ENCODE data around the gene TGFB3. TPM values are rescaled to one million over a fixed set of nuclear protein-coding genes. Genes with fewer than 3 reads are reported as not detected.

The TGFB3 gene
- total and polyA plus RNA-seq, 2 of the 13 experiments (the other 11 are each of a cell fraction or from before 2014, with no cell fraction given), result 1.4 to 2.5 TPM

GRCh38 chr14:75996488-75996887 lies 14.7 kb upstream of the TGFB3 start:
- Histone ChIP-seq H3K9ac (ENCODE audit: insufficient read depth, low read depth, low read length) (no peak overlapping the region), H3K4me2 (ENCODE audit: low read depth, low read length) (no peak overlapping the region), H4K20me1 (ENCODE audit: insufficient read depth, low read length) (no peaks in the 10 kb centered on the region), H3K36me3 (replicated peaks in 1 of 2; ENCODE audit: control insufficient read depth in 1 of 2, insufficient read depth in 2 of 2, low read length in 2 of 2) (no peaks in the 10 kb centered on the region), H3K27me3 (ENCODE audit: control insufficient read depth in 1 of 2, insufficient read depth in 2 of 2, low read length in 2 of 2) (no peaks in the 10 kb centered on the region), H2AFZ (ENCODE audit: low read length) (no peak overlapping the region), H3K4me3 (replicated peaks in 1 of 3; ENCODE audit: insufficient read depth in 1 of 3, low read depth in 2 of 3, low read length in 3 of 3) (no peak overlapping the region), H3K4me1 (ENCODE audit: insufficient read depth, low read length) (peaks cover 7% of the 10 kb centered on the region; the same call in 1 of the 2 replicates), H3K79me2 (ENCODE audit: insufficient read depth, low read length) (no peaks in the 10 kb centered on the region), H3K27ac (ENCODE audit: extremely low read length, insufficient read depth, low read length) (no peak overlapping the region), H3K9me3 (ENCODE audit: low read length) (no peaks in the 10 kb centered on the region)
- WGBS (ENCODE audit: low lambda C conversion rate), result 0% methylated on average over 1 of the region's 1 CpG
- ATAC-seq (no peak), FAIRE-seq (no peak), DNase-seq (ENCODE audit: low spot score) (no peak)
- ChIA-PET POLR2A (no interaction called here), CTCF (ENCODE audit: low intra/inter-chr PET ratio, low total read pairs) (no interaction called here)
- no TSS peak for BruUV-seq (replicated peaks)
- in situ Hi-C loops (cut with HindIII; ENCODE audit: extremely low pct_ligation_motif_present, low pct_unique_long_range_greater_than_20kb), result no loop called here
- intact Hi-C loops (cut with micrococcal nuclease; ENCODE audit: unreplicated experiment), result no loop called here
- no peak for TF ChIP-seq CREB3 (CRISPR knock-in tag; IDR thresholded peaks at IDR 0.05)
- no peak for TF ChIP-seq FOXO1 (CRISPR knock-in tag; IDR thresholded peaks at IDR 0.05)
- no peak for TF ChIP-seq ZFYVE20 (CRISPR knock-in tag; IDR thresholded peaks at IDR 0.05; ENCODE audit: borderline replicate concordance, low read depth)
- no peak for TF ChIP-seq DMTF1 (CRISPR knock-in tag; IDR thresholded peaks at IDR 0.05)
- no peak for TF ChIP-seq ZXDC (CRISPR knock-in tag; IDR thresholded peaks at IDR 0.05)
- no peak for TF ChIP-seq IKZF4 (CRISPR knock-in tag; IDR thresholded peaks at IDR 0.05; ENCODE audit: borderline replicate concordance, low read depth, not compliant biosample characterization)
- TF ChIP-seq KDM1A (CRISPR knock-in tag; IDR thresholded peaks at IDR 0.05), result no peak
- no peak for TF ChIP-seq MIER2 (CRISPR knock-in tag; IDR thresholded peaks at IDR 0.05)
- TF ChIP-seq ZNF234 (CRISPR knock-in tag; conservative IDR thresholded peaks at IDR 0.05), result no peak
- TF ChIP-seq TFDP2 (CRISPR knock-in tag; IDR thresholded peaks at IDR 0.05), result no peak
- no peak for TF ChIP-seq RCOR2 (CRISPR knock-in tag; IDR thresholded peaks at IDR 0.05)
- TF ChIP-seq FOXA1 (IDR thresholded peaks at IDR 0.05), result no peak
- no peak for TF ChIP-seq FOXA1 (CRISPR knock-in tag; IDR thresholded peaks at IDR 0.05)
- no peak for TF ChIP-seq ZNF460 (CRISPR knock-in tag; IDR thresholded peaks at IDR 0.05; ENCODE audit: borderline replicate concordance)
- no peak for TF ChIP-seq ZIK1 (CRISPR knock-in tag; IDR thresholded peaks at IDR 0.05; ENCODE audit: borderline replicate concordance, low read depth)
- TF ChIP-seq ZNF761 (CRISPR knock-in tag; conservative IDR thresholded peaks at IDR 0.05), result no peak
